ENCODE results near the gene ERMARD.
A peak's percentile ranks its signal among the peaks of the same experiment; 100 is the strongest.

ERMARD gene

GRCh38 chr6:169783971-169784820, 32.8 kb downstream of the ERMARD start:
- FAIRE-seq, result no peak

GRCh38 chr6:169784821-169785340, 33.5 kb downstream of the ERMARD start:
- no peak for FAIRE-seq

GRCh38 chr6:169785566-169785965, 34.1 kb downstream of the ERMARD start:
- FAIRE-seq, result no peak

- no peak for FAIRE-seq
These were observed 34.9 kb downstream of the ERMARD start for GRCh38 chr6:169786349-169786748.

GRCh38 chr6:169787797-169788196, 36.4 kb downstream of the ERMARD start:
- FAIRE-seq, result no peak

GRCh38 chr6:169788809-169789145, 37.4 kb downstream of the ERMARD start:
- no peak for FAIRE-seq

- FAIRE-seq, result no peak
These were observed 37.9 kb downstream of the ERMARD start for GRCh38 chr6:169789146-169789943.

- FAIRE-seq, result peak; percentile 36
These were observed 38.8 kb downstream of the ERMARD start for GRCh38 chr6:169789944-169790927.

GRCh38 chr6:169791721-169792131, 40.3 kb downstream of the ERMARD start:
- FAIRE-seq, result no peak

- no peak for FAIRE-seq
These were observed 41.0 kb downstream of the ERMARD start for GRCh38 chr6:169792306-169793015.

GRCh38 chr6:169793408-169793807, 42.0 kb downstream of the ERMARD start:
- no peak for FAIRE-seq

GRCh38 chr6:169794317-169795055, 43.1 kb downstream of the ERMARD start:
- no peak for FAIRE-seq

GRCh38 chr6:169795196-169795595, 43.8 kb downstream of the ERMARD start:
- FAIRE-seq, result no peak

GRCh38 chr6:169798764-169799473, 47.5 kb downstream of the ERMARD start:
- no peak for FAIRE-seq

GRCh38 chr6:169799474-169799926, 48.1 kb downstream of the ERMARD start:
- FAIRE-seq, result no peak

GRCh38 chr6:169800116-169800667, 48.8 kb downstream of the ERMARD start:
- FAIRE-seq, result no peak

- no peak for FAIRE-seq
These were observed 49.4 kb downstream of the ERMARD start for GRCh38 chr6:169800668-169801395.

- no peak for FAIRE-seq
These were observed 50.2 kb downstream of the ERMARD start for GRCh38 chr6:169801396-169802160.

- FAIRE-seq, result no peak
These were observed 51.4 kb downstream of the ERMARD start for GRCh38 chr6:169802790-169803189.
